IMR-90 (cell line): ENCODE measurements around the gene UTY. TPM values are rescaled to one million over a fixed set of nuclear protein-coding genes. Genes with fewer than 3 reads are reported as not detected.

Source experiments
- ATAC-seq: fragments of 200-7000 bp; cut with Tn5 transposase; 2 replicates; pipeline ENCODE4 v1.9.1; 2020; ENCODE audit warnings: low read depth, mild to moderate bottlenecking, moderate library complexity
- BruUV-seq: library from RNA; stranded (reverse); fragments of 400-500 nt; replicated peaks from 2 replicates; lab custom pipeline; 2021; lab: Mats Ljungman, UMichigan
- CTCF ChIA-PET: fragments of 300-600 bp; formaldehyde crosslinking; extraction: SDS; loops from one replicate; lab custom pipeline; 2021; ENCODE audit warnings: antibody characterized with exemption; lab: Yijun Ruan, JAX
- POLR2A ChIA-PET: fragments of 300-600 bp; sonication (Branson Sonifier 250); formaldehyde crosslinking; loops from one replicate; lab custom pipeline; 2022; ENCODE audit warnings: antibody characterized with exemption; ENCODE audit not compliant: unreplicated experiment; lab: Charles Lee
- DNase-seq: peaks from one replicate; pipeline ENCODE4 v3.0.0; 2013
- H2AFZ ChIP-seq: replicated peaks from 2 replicates; pipeline ENCODE3; 2013; ENCODE audit warnings: low read length, mild to moderate bottlenecking; ENCODE audit not compliant: poor library complexity
- H2AK5ac ChIP-seq: 2 replicates; pipeline ENCODE4 v1.6.1; 2013; ENCODE audit warnings: low read depth, low read length, inconsistent platforms
- H2AK9ac ChIP-seq: replicated peaks from 2 replicates; pipeline ENCODE3; 2013; ENCODE audit warnings: mild to moderate bottlenecking, low read depth, low read length, moderate library complexity; ENCODE audit not compliant: poor library complexity
- H2BK120ac ChIP-seq: 2 replicates; pipeline ENCODE4 v1.6.1; 2013; ENCODE audit warnings: low read depth, low read length, inconsistent platforms
- H2BK15ac ChIP-seq: 3 replicates; pipeline ENCODE4 v1.6.1; 2013; ENCODE audit warnings: low read depth, low read length, inconsistent platforms
- H2BK20ac ChIP-seq: 2 replicates; pipeline ENCODE4 v1.6.1; 2013; ENCODE audit warnings: low read depth, mild to moderate bottlenecking, inconsistent platforms, low read length, moderate library complexity
- H2BK5ac ChIP-seq: 2 replicates; pipeline ENCODE4 v1.6.1; 2013; ENCODE audit warnings: mild to moderate bottlenecking, low read depth, low read length, inconsistent platforms; ENCODE audit not compliant: poor library complexity, severe bottlenecking
- H3K14ac ChIP-seq: replicated peaks from 2 replicates; pipeline ENCODE4 v1.6.1; 2013; ENCODE audit warnings: low read depth, low read length, inconsistent platforms
- H3K18ac ChIP-seq: 2 replicates; pipeline ENCODE4 v1.6.1; 2013; ENCODE audit warnings: low read depth, low read length, control low read depth
- H3K23ac ChIP-seq: 2 replicates; pipeline ENCODE4 v1.6.1; 2013; ENCODE audit warnings: low read depth, low read length, inconsistent platforms
- H3K27ac ChIP-seq: 2 replicates; pipeline ENCODE4 v1.5.1; 2013; ENCODE audit warnings: mild to moderate bottlenecking, control low read depth, low read length; ENCODE audit not compliant: insufficient read depth
- H3K27me3 ChIP-seq: 2 replicates; pipeline ENCODE4 v1.6.1; 2013; ENCODE audit warnings: low read length; ENCODE audit not compliant: control insufficient read depth, insufficient read depth
- H3K36me3 ChIP-seq: 2 replicates; pipeline ENCODE4 v1.6.1; 2013; ENCODE audit warnings: low read length, mixed read lengths; ENCODE audit not compliant: control insufficient read depth, insufficient read depth
- H3K4ac ChIP-seq: 2 replicates; pipeline ENCODE4 v1.6.1; 2013; ENCODE audit warnings: low read depth, low read length, inconsistent platforms
- H3K4me1 ChIP-seq: 2 replicates; pipeline ENCODE4 v1.6.1; 2013; ENCODE audit warnings: low read length, mixed read lengths; ENCODE audit not compliant: control insufficient read depth, insufficient read depth
- H3K4me2 ChIP-seq: 2 replicates; pipeline ENCODE4 v1.6.1; 2013; ENCODE audit warnings: low read depth, mild to moderate bottlenecking, control low read depth, low read length, moderate library complexity
- H3K4me3 ChIP-seq: 2 replicates; pipeline ENCODE4 v1.5.1; 2013; ENCODE audit warnings: low read depth, mild to moderate bottlenecking, control low read depth, low read length, moderate library complexity; ENCODE audit not compliant: insufficient read depth
- H3K56ac ChIP-seq: 2 replicates; pipeline ENCODE4 v1.6.1; 2013; ENCODE audit warnings: low read length, inconsistent platforms; ENCODE audit not compliant: insufficient read depth; ENCODE audit errors: extremely low read depth
- H3K79me1 ChIP-seq, 2 experiments: 2 replicates each; pipeline ENCODE4 v1.6.1; 2013; ENCODE audit warnings: low read length in 2 of 2, inconsistent platforms in 1 of 2, low read depth in 1 of 2
- H3K9ac ChIP-seq: 2 replicates; pipeline ENCODE4 v1.6.1; 2013; ENCODE audit warnings: low read depth, low read length, control low read depth
- H3K9me1 ChIP-seq: 2 replicates; pipeline ENCODE4 v1.6.1; 2013; ENCODE audit warnings: low read length, inconsistent platforms; ENCODE audit not compliant: insufficient read depth
- H3K9me3 ChIP-seq: 2 replicates; pipeline ENCODE4 v1.6.1; 2013; ENCODE audit warnings: low read length; ENCODE audit not compliant: control insufficient read depth, insufficient read depth
- H4K20me1 ChIP-seq: 2 replicates; pipeline ENCODE4 v1.6.1; 2013; ENCODE audit warnings: low read length, inconsistent platforms; ENCODE audit not compliant: insufficient read depth
- H4K5ac ChIP-seq: 2 replicates; pipeline ENCODE4 v1.6.1; 2013; ENCODE audit warnings: mild to moderate bottlenecking, low read depth, low read length, control low read depth
- H4K8ac ChIP-seq, 2 experiments: 2 replicates each; pipeline ENCODE4 v1.6.1; 2013; ENCODE audit warnings: low read depth in 2 of 2, low read length in 2 of 2, control low read depth in 1 of 2, inconsistent platforms in 1 of 2
- H4K91ac ChIP-seq: 2 replicates; pipeline ENCODE4 v1.6.1; 2013; ENCODE audit warnings: low read depth, low read length, inconsistent platforms; ENCODE audit not compliant: insufficient read depth
- MXI1 ChIP-seq: IDR thresholded peaks from 2 replicates; pipeline ENCODE4 v1.6.1; 2012; ENCODE audit warnings: low read depth, mild to moderate bottlenecking, low read length, moderate library complexity, borderline replicate concordance
- POLR2A ChIP-seq: IDR thresholded peaks from 2 replicates; pipeline ENCODE4 v1.6.1; 2012; ENCODE audit warnings: mild to moderate bottlenecking, low read depth, low read length
- RFX5 ChIP-seq: IDR thresholded peaks from 2 replicates; pipeline ENCODE4 v1.8.0; 2012; ENCODE audit warnings: low read depth, mild to moderate bottlenecking, low read length, moderate library complexity
- SMC3 ChIP-seq: fragments of 150-350 bp; IDR thresholded peaks from 2 replicates; pipeline ENCODE4 v1.6.1; 2016; ENCODE audit warnings: low read depth, mild to moderate bottlenecking, antibody characterized with exemption, low read length, moderate library complexity
- WGBS, 2 experiments: methylation state at CpG; one replicate each; pipeline versions ENCODE4 v1.1.5 to v1.1.7; 2013; ENCODE audit warnings: missing lambda C conversion rate in 2 of 2; ENCODE audit not compliant: insufficient read length in 1 of 2; ENCODE audit errors: extremely low coverage in 2 of 2; 5-methylcytosine and 5-hydroxymethylcytosine counted together
- dilution Hi-C: fragments of 300-500 bp; cut with HindIII; formaldehyde crosslinking; loops from one replicate; pipeline ENCODE4 v1.14.3; 2018; ENCODE audit warnings: low sequenced_read_pairs; ENCODE audit not compliant: unreplicated experiment
- in situ Hi-C: fragments of 300-500 bp; cut with MboI; formaldehyde crosslinking; loops from 3 replicates; pipeline ENCODE4 v1.14.3; 2019; ENCODE audit warnings: low sequenced_read_pairs, inconsistent platforms, mixed read lengths
- intact Hi-C: fragments of 100-400 bp; cut with micrococcal nuclease; formaldehyde crosslinking; loops from 2 replicates; pipeline ENCODE4 v1.10.0; 2022
- polyA plus RNA-seq, 3 experiments: library from polyadenylated mRNA; depleted of rRNA; stranded (reverse); fragments of >200 nt; gene quantifications; 2 replicates each; pipeline ENCODE4 v1.2.3, GENCODE V29; 2012; ENCODE audit warnings: low replicate concordance in 1 of 3
- total RNA-seq: library from RNA; depleted of rRNA; stranded (reverse); fragments of >200 nt; gene quantifications from 2 replicates; pipeline ENCODE4 v1.2.3, GENCODE V29; 2012
- TF ChIP-seq, protein P1 (sequence below): conservative IDR thresholded peaks from 2 replicates; pipeline ENCODE4 v1.5.1; 2012; ENCODE audit warnings: mild to moderate bottlenecking, low read depth, low read length, improper control_type of control experiment

UTY gene
- total and polyA plus RNA-seq, 2 of the 4 experiments (the other 2 are of a cell fraction): not detected

DNA sequence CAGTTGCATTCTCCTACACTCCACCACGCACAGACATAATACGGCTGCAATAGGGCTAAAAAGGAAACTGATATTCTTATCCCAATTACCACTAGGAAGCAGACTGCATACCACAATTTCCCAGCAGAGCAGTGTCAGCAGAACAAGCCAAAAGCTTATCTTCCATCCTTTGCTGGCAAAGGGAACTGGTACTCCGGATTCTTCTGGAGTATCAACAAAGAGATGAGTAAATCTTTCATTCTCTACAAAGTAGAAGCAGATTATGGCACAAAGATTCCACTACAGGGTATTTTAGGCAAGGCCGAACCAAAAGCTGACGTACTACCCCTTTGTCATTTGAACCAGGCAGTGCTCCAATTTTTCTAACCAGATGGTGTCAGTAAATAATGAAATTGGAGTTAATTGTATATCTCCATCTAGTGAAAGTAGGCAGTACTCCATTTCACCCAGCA lies 56.5 kb downstream of the UTY start:
- Histone ChIP-seq H3K9me1 (no peaks in the 10 kb centered on the region), H2BK15ac (no peak overlapping the region), H3K27ac (no peak overlapping the region), H3K79me1 (no peaks in the 10 kb centered on the region), H4K8ac (no peak overlapping the region), H2AK9ac (no peak overlapping the region), H2AK5ac (no peak overlapping the region), H3K18ac (no peak overlapping the region), H3K9ac (no peak overlapping the region), H2AFZ (no peak overlapping the region), H2BK5ac (no peak overlapping the region), H3K56ac (no peak overlapping the region), H3K9me3 (no peaks in the 10 kb centered on the region), H3K4me2 (no peak overlapping the region), H4K91ac (no peak overlapping the region), H3K14ac (no peak overlapping the region), H3K27me3 (no peaks in the 10 kb centered on the region), H2BK120ac (no peak overlapping the region), H3K36me3 (no peaks in the 10 kb centered on the region), H3K23ac (no peak overlapping the region), H3K4me3 (no peak overlapping the region), H4K5ac (no peak overlapping the region), H3K4ac (no peak overlapping the region), H3K4me1 (no peaks in the 10 kb centered on the region), H2BK20ac (no peak overlapping the region), H4K20me1 (no peaks in the 10 kb centered on the region)
- TF ChIP-seq RFX5 (no peak), MXI1 (no peak), POLR2A (no peak), SMC3 (no peak)
- TF ChIP-seq, protein P1, sequence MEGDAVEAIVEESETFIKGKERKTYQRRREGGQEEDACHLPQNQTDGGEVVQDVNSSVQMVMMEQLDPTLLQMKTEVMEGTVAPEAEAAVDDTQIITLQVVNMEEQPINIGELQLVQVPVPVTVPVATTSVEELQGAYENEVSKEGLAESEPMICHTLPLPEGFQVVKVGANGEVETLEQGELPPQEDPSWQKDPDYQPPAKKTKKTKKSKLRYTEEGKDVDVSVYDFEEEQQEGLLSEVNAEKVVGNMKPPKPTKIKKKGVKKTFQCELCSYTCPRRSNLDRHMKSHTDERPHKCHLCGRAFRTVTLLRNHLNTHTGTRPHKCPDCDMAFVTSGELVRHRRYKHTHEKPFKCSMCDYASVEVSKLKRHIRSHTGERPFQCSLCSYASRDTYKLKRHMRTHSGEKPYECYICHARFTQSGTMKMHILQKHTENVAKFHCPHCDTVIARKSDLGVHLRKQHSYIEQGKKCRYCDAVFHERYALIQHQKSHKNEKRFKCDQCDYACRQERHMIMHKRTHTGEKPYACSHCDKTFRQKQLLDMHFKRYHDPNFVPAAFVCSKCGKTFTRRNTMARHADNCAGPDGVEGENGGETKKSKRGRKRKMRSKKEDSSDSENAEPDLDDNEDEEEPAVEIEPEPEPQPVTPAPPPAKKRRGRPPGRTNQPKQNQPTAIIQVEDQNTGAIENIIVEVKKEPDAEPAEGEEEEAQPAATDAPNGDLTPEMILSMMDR: no peak
- ATAC-seq (no peak), DNase-seq (no peak)
- ChIA-PET POLR2A (no interaction called here), CTCF (no interaction called here)
- WGBS, 2 experiments: no CpG with 5 or more reads among the region's 5 CpGs
- in situ Hi-C loops (no loop called here), dilution Hi-C loops (no loop called here), intact Hi-C loops (no loop called here)
- BruUV-seq: no TSS peak
